HG03460 (cell line): ENCODE results near the gene PLOD3.

Experiments used
- ATAC-seq: cut with Tn5 transposase; IDR thresholded peaks from one replicate; pipeline ENCODE4 v1.9.1; 2021; ENCODE audit not compliant: unreplicated experiment

The PLOD3 gene

DNA sequence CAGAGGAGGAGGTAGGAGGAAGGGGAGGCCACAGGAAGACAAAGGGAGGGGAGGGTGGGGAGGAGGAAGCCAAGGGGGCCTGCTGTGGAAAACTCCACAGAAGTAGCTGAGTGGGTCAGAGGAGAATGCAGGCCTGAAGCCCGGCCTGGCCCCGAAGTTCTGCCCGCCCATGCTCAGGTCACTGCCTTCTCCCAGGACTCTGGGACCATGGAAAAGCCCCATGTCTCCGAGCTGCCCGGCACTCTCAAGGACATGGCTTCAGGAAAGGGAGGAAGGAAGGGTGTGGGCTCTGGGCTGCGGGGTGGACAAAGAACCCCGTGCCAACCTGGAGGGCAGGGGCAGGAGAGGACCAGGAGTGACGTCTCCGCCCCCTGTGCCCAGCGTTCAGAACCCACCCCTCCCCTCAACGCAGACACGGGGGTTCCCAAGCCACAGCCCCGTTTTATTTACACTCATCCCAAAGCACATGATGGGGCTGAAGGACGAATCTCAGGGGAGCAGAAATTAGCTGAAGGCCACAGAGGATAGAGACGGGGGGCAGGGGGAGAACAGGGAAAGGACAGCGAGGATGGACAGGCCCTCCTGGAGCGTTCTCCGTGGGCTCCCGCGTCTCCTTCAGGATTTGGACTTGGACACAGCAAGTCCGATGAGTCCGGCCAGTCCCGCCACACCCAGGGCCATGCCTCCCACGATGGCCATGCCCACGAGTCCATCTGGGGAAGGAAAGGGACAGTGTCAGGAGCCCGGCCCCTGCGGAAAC, 22.0 kb upstream of the PLOD3 start:
- no peak for ATAC-seq

DNA sequence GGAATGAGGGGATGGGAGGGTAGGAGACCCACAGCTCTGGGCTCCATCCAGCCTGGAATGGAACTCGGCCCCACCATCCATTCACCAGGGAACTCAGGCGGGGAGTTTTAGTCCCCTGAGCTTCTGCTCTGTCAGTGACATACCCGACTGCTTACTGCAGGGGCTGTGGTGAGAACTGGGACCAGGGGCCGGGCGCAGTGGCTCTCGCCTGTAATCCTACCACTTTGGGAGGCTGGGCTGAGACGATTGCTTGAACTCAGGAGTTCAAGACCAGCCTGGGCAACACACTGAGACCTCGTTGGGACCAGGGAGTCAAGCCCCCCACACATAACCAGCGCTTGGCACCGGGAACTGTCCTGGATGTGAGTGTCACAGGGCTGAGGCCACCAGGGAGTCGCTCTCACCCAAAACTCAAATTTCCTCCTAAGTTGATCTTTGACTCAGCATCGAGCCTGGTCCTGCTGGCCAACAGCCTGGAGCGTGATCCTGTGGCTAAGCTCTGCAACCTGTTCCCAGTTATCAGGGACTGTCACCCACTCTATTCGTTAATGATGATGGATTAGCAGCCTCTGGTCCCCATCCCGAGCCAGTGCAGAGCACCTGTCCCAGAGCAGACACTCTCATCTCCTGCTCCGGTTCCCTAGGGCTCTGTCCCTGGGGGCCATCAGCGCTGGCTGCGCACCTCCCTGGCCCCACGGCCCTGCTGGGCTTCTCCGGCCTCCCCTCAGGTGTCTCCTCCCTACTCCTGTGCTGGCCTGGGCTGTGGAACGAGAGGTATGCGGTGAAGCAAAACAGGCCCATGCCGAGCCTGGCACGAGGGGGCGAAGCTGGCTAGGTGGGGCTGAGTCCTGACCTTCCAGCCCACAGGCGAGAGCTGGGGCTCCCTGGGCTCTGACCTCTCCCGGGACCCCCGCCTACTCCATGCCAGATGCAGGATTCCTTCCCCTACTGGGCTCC, 21.1 kb upstream of the PLOD3 start:
- no peak for ATAC-seq

DNA sequence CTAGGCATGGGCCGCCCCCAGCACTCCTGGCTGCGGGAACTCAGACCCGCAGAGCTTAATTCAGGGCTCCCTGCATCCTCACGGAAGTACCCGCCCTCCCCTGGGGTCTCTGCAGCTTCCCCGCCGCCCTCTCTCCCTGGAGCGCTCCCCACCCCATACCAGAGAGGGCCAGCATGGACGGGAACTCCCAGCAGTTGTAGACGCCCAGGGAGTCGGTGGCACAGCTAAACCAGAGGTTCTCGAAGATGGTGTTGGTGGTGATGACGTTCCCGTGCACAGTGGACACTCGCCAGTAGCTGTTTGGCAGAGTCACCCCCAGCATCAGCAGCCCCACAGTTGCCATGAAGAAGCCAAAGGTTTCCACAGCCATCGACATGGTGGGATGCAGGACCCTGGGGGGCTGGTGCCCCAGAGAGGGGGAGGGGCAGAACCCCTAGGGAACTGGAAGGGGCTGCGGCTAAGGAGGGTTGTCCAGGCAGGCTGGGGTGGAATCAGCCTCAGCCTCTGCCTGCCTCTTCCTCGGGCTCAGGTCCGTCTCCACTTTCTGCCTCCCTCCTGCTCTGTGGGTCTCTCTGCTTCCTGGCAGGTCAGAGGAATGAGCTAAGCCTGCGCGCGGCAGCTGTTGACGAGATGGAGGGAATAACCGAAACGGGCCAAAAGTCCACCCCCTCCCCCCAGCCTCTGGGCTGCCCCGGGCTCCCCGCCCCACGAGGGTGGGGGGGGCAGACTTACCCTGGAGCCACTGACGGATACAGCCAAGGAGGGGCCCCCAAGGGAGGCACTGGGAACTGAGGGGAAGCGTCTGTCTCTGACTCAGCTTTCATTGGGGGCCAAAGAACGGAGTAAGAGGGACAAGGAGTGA, 20.1 kb upstream of the PLOD3 start, which contains the start of gene CLDN15:
TSS of gene CLDN15 (minus strand) at position 597 of the 862 bp plus-strand sequence. CDS start at position 376, 221 bp downstream.
- ATAC-seq: no peak

DNA sequence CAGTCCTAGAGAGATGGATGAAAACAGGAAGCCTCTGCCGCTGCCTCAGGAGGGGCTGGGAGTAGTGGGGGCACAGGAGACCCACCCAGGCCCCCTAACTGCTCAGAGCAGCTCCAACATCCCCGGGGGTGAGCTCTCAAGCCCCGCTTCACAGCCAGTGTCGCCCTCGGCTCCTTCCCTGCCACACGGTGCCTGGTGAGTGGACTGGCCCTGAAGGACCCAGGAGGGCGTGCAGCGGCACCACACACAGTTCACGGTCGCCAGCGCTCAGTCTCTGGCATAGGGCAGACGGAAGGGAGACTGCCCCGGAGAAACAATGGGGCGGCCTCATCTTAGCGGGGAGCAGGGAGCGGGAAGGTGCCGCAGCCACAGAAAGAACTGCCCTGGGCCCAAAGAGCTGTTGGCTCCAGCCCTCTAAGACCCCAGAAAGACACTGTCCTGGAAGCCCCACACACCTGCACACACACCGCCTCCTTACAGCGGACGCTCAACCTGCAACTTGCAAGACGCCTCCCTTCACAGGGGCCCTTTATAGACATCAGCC, 19.0 kb upstream of the PLOD3 start:
- no peak for ATAC-seq

DNA sequence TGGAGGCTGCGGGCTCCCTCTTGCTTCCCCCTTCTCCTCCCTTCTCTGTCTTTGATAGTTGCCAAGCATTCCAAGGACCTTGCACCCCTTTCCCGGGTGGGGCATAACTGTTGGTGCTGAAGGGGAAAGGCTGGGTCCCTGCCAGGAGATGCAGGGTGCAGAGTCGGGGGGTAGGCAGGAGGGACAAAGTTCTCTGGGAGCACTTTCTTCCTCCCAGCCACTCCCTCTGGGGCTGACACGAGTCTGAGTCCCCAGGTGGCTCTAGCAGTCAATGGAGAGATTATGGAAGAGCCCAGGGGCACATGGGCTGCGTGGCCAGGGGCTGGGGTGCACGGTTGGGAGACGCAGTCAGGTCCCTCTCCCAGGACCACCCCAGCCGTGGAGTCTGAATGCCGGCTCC, 18.1 kb upstream of the PLOD3 start:
- ATAC-seq: no peak

DNA sequence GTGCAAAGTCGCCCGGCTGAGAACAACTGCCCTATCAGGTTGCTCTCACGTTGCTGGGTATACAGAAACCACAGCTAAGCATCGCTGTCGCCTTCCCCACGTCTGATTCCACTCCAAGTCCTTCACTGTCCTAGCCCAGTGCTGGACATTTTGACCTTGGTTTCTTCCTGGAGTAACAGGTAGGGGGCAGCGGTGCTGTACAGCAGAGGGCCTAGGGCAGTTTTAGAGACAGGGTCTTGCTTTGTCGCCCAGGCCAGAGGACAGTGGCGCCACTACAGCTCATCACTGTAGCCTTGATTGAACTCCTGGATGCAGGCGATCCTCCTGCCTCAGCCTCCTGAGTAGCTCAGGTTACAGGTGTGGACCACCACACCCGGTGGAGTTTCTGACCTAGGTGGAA, 17.7 kb upstream of the PLOD3 start:
- ATAC-seq: no peak

DNA sequence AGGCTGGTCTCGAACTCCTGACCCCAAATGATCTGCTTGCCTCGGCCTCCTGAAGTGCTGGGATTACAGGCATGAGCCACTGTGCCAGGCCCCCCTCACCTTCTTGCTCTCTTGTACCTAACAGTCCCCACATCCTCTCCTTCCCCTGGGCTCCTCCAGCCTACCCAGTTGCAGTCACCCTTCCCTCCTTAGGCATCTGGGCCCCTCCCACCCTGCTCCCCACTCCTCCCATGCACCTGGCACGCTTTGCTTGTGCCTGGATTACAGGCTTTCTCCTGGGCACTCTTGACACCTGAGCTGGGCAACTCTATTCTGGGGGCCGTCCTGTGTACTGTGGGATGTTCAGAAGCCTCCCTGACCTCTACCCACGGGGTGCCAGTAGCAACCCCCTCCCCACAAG, 17.3 kb upstream of the PLOD3 start:
- no peak for ATAC-seq

DNA sequence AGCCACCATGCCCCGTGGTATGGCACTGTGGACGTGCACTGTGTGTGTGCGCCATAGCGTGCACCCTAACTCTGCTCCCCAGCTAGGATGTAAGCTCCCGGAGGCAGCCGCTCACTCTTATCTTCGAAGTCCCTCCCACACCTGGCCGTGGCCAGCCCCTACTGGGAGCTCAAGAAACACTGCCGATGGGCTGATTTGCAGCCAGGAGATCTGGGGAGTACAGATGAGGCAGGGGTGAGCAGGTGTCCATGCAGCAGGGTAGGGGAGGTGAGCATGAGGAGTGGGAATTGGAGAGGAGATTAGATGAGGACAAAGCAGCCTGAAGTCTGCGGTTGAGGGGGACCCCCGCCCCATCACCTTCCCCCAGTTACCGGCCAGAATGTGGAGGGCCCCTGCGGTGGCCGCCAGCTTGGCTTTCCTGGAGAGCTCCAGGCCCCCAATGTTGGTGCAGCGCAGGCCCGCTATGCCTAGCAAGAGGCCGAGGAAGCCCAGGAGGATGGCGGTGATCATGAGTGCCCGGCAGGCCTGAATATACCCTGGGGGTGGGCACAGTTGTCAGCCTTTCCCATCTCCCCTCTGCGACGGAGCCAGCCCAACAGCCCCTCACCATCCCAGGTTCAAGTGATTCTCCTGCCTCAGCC, 16.6 kb upstream of the PLOD3 start:
- no peak for ATAC-seq

DNA sequence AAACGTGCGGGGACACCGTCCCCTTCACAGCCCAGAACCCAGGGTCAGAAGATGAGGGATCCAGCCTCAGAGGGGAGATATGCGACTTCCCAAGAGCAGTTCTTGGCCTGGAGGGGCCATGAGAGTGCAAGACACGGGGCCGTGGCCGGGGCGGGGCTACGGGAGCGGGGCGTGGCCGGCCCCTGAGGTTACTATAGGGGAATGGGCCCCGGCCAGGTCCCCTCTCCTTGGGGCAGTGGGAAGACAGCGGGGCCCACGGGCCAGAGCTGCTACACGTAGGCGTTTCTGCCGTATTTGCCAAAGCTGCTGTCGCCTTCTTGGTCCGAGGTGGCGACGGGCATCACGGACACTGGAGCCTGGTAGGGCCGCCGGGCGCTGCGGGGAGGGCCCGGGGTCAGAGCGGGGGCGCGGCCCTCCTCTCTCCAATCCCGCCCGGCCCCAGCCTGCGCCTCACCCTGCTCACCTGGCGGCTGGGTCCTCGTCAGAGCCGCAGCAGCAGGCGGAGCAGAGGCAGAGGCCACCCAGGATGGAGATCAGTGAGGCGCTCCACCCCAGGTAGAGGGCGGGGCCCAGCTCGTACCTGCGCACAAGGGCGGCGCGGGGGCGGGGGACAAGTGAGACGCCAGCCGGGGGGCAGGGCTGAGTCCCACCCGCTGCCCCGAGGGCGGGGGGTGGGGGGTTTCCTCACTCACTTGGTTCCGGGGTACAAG, 14.9 kb upstream of the PLOD3 start:
- no peak for ATAC-seq

DNA sequence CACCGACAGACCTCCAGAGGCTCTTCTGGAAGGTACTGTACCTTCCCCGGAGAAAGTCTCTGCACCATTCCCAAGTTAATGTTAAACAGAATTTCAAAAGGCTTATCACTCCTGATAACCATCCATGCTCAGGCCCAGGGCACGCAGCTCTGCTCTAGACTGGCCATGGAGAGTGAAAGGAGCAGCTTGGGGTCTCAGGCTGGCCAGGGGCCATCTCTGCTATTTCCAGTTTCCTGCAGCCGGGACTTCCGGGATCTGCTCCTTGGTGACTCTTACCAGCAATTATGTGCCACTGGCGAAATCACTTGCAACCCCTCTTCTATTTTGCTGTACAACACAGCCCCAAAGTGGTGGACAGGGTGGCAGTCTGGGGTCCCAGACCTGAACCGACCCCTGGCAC, 14.3 kb upstream of the PLOD3 start:
- ATAC-seq: no peak

DNA sequence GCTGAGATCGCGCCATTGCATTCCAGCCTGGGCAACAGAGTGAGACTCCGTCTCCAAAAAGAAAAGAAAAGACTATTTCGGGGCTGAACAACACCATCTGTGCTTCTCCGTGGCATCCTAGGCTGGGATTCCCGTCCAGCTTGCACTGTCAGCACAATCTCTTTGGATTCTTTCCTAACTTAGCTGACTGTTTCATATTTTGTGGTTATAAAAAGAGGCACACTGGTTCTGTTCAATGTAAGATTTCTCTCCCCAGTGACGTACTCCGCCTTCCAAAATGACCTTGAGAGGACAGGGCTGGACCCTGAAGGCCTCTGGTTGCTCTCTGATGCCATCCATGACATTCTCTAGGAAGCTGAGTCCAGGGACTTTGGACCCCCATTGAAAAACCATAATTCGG, 9.3 kb upstream of the PLOD3 start:
- no peak for ATAC-seq

DNA sequence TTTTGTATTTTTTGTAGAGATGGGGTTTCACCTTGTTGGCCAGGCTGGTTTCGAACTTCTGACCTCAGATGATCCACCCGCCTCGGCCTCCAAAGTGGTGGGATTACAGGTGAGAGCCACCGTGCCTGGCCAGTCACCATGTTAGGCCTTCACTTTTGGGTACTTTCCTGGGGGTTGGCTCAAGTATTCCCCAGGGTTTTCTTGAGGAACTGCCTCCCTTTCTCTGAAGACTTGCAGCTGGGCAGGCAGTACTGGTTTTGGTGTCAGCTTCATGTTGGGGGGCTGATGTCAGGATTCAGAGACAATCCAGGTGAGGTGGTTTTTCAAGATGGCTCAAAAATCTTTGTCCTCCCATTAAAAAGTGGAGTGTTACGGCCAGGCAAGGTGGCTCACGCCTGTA, 8.3 kb upstream of the PLOD3 start:
- ATAC-seq: no peak

DNA sequence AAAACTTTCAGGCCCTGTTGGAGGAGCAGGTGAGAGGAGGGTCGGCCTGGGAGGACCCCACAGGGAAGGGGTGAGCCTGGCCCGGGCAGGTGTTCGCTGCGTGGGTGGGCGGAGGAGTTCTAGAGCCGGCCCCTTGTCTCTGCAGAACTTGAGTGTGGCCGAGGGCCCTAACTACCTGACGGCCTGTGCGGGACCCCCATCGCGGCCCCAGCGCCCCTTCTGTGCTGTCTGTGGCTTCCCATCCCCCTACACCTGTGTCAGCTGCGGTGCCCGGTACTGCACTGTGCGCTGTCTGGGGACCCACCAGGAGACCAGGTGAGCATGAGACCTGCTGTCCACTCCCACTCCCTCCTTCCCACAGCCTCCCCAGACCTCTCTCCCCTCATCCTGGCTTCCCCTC, 6.1 kb upstream of the PLOD3 start:
- no peak for ATAC-seq

DNA sequence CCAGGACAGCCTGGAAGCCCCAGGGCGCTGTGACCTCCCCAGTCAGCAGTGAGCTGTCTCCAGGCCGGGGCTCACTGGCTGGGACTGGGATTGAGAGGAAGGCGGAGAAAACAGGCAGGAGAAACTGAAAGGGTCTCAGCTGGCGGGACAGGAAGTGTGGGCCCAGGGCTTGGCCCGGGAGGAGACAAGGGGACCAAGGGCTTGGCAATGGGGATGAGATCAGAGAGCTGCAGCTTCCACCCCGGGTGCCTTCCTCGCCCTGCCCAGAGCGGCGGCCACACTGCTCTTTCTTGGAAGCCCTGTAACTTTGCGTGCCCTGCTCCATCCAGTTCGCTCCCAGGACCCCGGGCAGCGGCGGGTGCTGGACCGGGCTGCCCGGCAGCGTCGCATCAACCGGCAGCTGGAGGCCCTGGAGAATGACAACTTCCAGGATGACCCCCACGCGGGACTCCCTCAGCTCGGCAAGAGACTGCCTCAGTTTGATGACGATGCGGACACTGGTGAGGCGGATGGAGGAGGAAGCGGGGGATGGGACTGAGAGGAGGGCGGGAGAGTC, 5.0 kb upstream of the PLOD3 start:
- ATAC-seq: no peak

DNA sequence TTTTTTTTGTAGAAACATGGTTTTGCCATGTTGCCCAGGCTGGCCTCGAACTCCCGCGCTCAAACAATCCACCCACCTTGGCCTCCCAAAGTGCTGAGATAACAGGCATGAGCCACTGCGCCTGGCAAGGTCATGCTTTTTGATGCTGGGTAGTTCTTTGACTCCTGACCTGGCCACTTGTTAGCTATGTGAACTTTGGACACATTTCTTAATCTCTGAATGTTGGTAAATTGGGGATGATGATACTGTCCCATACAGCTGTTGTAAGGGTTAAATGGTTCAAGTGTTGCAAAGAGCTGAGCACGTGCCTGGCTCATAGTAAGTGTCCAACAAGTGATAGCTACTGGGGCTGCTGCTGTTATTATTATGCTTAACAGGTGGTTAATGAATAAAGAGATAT, 2.9 kb upstream of the PLOD3 start:
- no peak for ATAC-seq

DNA sequence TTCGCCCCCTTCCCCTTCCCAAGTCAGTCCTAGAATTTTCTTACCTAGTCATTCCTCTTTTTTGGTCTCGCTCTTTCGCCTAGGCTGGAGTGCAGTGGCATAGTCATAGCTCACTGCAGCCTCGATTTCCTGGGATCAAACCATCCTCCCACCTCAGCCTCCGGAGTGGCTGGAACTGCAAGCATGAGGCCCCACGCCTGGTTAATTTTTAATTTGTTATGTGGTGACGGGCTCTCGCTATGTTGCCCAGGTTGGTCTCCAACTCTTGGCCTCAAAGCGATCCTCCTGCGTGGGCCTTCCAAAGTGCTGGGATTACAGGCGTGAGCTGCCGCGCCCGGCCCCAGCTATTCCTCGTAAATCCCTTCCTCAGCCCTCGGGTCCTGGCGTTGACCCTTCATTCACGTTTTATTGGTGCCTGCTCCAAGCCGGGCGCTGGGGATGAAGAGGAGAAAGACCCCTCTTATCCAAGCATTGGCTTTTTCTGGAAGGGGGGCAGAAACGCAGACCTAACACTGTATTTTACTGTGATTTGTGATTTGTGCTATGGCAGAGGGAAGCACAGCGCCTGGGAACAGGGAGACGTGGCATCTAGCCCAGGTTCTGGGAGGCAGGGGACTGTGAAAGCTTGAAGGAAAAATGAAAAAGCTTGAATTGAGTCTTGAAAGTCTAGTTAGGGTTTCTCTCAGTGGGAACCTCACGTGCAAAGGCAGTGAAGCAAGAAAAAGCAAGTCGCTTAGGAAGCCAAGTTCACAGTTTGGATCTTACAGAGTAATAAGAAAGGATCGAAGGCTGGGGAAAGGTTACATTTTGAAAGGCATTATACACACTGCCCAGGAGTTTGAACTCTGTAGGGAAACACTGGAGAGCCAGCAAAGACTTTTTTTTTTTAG, 1.1 kb upstream of the PLOD3 start:
- ATAC-seq: peak; percentile 8

DNA sequence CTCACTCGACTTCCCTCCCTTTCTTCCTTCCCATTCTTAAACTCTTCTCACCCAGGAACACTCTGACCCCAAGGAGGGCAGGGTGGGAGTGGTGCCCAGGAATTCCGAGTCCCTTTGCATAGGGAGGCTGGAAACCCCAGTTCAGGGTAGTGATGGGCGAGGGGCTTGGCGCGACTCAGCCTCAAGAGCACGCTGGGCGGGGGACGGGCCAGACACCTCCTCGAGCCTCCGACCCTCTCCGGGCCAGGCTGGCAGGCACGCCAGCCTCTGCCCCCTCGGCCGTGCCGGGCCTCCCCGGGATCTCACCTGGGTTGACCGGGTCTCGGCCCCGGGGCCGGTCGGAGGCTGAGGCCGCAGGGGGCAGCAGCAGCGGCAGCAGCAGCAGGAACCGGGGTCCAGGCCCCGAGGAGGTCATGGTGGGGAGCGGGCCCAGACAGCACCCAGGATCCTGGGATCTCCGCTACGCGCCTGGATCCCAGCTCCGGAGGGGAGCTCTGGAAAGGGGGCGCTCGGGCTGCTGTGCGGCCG, 457 bp downstream of the PLOD3 start:
- ATAC-seq: peak; percentile 18
